Measurements from ENCODE around the gene SLC2A5. TPM values are rescaled to one million over a fixed set of nuclear protein-coding genes. Genes with fewer than 3 reads are reported as not detected.
A peak's percentile ranks its signal among the peaks of the same experiment; 100 is the strongest.

SLC2A5 gene
- polyA plus RNA-seq, 3 donors = 0.75 to 1.3 (median 0.81) TPM

DNA sequence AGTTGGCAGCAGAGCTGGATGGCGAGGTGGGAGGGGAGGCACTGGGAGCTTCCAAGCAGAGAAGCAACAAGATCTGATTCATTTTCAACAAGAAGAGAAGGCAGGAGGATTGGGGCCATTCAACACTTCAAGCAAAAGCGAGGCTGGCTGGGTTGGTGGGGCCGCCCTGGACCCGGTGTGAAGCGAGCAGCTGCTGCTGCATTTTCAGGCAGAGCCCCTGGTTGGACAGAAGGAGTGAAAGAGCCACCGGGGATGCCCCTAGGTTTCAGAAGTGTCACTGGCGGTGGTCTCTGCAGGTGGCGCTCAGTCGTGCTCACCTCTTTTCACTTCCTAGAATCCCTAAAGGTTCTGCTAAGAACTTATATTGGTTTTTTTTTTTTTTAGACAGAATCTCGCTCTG is 61.2 kb downstream of the SLC2A5 start:
- TF ChIP-seq, protein P1, sequence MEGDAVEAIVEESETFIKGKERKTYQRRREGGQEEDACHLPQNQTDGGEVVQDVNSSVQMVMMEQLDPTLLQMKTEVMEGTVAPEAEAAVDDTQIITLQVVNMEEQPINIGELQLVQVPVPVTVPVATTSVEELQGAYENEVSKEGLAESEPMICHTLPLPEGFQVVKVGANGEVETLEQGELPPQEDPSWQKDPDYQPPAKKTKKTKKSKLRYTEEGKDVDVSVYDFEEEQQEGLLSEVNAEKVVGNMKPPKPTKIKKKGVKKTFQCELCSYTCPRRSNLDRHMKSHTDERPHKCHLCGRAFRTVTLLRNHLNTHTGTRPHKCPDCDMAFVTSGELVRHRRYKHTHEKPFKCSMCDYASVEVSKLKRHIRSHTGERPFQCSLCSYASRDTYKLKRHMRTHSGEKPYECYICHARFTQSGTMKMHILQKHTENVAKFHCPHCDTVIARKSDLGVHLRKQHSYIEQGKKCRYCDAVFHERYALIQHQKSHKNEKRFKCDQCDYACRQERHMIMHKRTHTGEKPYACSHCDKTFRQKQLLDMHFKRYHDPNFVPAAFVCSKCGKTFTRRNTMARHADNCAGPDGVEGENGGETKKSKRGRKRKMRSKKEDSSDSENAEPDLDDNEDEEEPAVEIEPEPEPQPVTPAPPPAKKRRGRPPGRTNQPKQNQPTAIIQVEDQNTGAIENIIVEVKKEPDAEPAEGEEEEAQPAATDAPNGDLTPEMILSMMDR (IDR thresholded peaks at IDR 0.05) = no peak
- Histone ChIP-seq H3K4me2 (replicated peaks; ENCODE audit: extremely low read depth, low read length, poor library complexity, severe bottlenecking) (peak overlapping the region; percentile 28), H2AFZ (ENCODE audit: insufficient read depth, low read depth, low read length, poor library complexity, severe bottlenecking) (no peak overlapping the region), H3K27me3 (ENCODE audit: control insufficient read depth in 2 of 2, insufficient read depth in 2 of 2, low read length in 2 of 2) (no peaks in the 10 kb centered on the region), H3K27ac (ENCODE audit: low read depth in 1 of 2, low read length in 2 of 2) (peak overlapping the region in 1 of 2 donors; percentile 14), H3K9ac (ENCODE audit: insufficient read depth, low read length, poor library complexity, severe bottlenecking) (no peak overlapping the region), H3K4me3 (replicated peaks in 1 of 3; ENCODE audit: low read depth in 2 of 3, low read length in 3 of 3) (peak overlapping the region in 1 of 3 experiments; percentile 13), H3K9me3 (replicated peaks in 1 of 2; ENCODE audit: control insufficient read depth in 1 of 2, insufficient read depth in 1 of 2, low read length in 2 of 2) (no peaks in the 10 kb centered on the region), H3K36me3 (replicated peaks in 1 of 2; ENCODE audit: control insufficient read depth in 1 of 2, insufficient read depth in 2 of 2, low read length in 2 of 2) (no peaks in the 10 kb centered on the region), H3K4me1 (ENCODE audit: control insufficient read depth in 1 of 2, insufficient read depth in 2 of 2, low read length in 2 of 2) (peaks cover 46 to 56% of the 10 kb centered on the region in 2 donors), H3K79me2 (ENCODE audit: insufficient read depth, low read length) (no peaks in the 10 kb centered on the region), H4K20me1 (ENCODE audit: insufficient read depth, low read length) (no peaks in the 10 kb centered on the region)
- H3K27ac Mint-ChIP-seq = no peak overlapping the region
- intact Hi-C loops (cut with micrococcal nuclease) = no loop called here
- H3K36me3 Mint-ChIP-seq = no peaks in the 10 kb centered on the region
- H3K4me1 Mint-ChIP-seq = peaks cover 54% of the 10 kb centered on the region
- 100% methylated on average over 5 of the region's 10 CpGs for WGBS (ENCODE audit: insufficient coverage)
- DNase-seq = no peak
- no peaks in the 10 kb centered on the region for H3K9me3 Mint-ChIP-seq
- peaks cover 1 to 9% (median 8%) of the 10 kb centered on the region in 3 donors for H3K27me3 Mint-ChIP-seq (ENCODE audit: low read depth in 3 of 3)
- no peak overlapping the region for H3K4me3 Mint-ChIP-seq

DNA sequence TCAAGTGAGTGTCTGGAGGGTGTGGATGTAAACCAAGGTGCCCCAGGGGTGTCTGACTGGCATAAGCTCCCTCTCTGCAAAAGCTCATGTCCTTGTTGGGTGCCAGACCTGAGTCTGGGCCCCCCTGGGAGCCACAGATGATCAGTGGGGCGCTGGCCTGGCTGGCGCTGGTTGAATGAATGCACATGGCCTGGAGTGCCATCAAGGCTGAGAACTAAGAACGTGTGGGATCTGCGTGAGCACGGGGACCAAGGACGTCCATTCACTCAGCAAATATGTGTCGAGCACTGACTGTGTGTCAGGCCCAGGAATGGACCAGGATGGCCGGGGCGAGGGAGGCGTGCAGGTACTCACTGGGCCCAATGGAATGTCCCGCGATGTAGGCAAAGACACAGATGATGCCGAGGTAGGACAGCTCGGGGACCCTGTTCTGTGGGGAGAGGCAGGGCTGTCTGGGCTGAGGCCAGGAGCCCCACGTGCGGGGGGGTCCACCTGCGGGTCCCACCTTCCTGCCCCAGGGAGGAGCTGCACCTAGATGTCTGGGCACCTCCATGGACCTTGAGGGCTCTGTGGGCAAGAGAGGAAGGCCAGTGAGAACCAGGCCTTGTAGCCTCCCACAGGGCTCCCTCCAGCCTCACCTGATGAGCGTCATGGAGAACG is 62.3 kb downstream of the SLC2A5 start:
- Mint-ChIP-seq H3K27ac (peak overlapping the region in 5 of 7 donors; percentile 19 to 85 (median 48)), H3K4me1 (peaks cover 53% of the 10 kb centered on the region), H3K27me3 (ENCODE audit: low read depth in 3 of 3) (peaks cover 1 to 9% (median 6%) of the 10 kb centered on the region in 3 donors), H3K4me3 (no peak overlapping the region), H3K36me3 (no peaks in the 10 kb centered on the region), H3K9me3 (no peaks in the 10 kb centered on the region)
- no peaks in the 10 kb centered on the region for H3K9me3 ChIP-seq (replicated peaks in 1 of 2; ENCODE audit: control insufficient read depth in 1 of 2, insufficient read depth in 1 of 2, low read length in 2 of 2)
- H3K27me3 ChIP-seq (ENCODE audit: control insufficient read depth in 2 of 2, insufficient read depth in 2 of 2, low read length in 2 of 2) = no peaks in the 10 kb centered on the region
- 96% methylated on average over 19 of the region's 19 CpGs for WGBS (ENCODE audit: insufficient coverage)
- TF ChIP-seq, protein P1 (IDR thresholded peaks at IDR 0.05) = no peak
- intact Hi-C loops (cut with micrococcal nuclease) = no loop called here
- no peaks in the 10 kb centered on the region for H3K79me2 ChIP-seq (ENCODE audit: insufficient read depth, low read length)
- no peak overlapping the region for H3K9ac ChIP-seq (ENCODE audit: insufficient read depth, low read length, poor library complexity, severe bottlenecking)
- H3K27ac ChIP-seq (ENCODE audit: low read depth in 1 of 2, low read length in 2 of 2) = no peak overlapping the region
- DNase-seq = no peak
- H2AFZ ChIP-seq (ENCODE audit: insufficient read depth, low read depth, low read length, poor library complexity, severe bottlenecking) = no peak overlapping the region
- H3K4me1 ChIP-seq (ENCODE audit: control insufficient read depth in 1 of 2, insufficient read depth in 2 of 2, low read length in 2 of 2) = peaks cover 43 to 52% of the 10 kb centered on the region in 2 donors
- H4K20me1 ChIP-seq (ENCODE audit: insufficient read depth, low read length) = no peaks in the 10 kb centered on the region
- no peak overlapping the region for H3K4me3 ChIP-seq (replicated peaks in 1 of 3; ENCODE audit: low read depth in 2 of 3, low read length in 3 of 3)
- peak overlapping the region; percentile 28 for H3K4me2 ChIP-seq (replicated peaks; ENCODE audit: extremely low read depth, low read length, poor library complexity, severe bottlenecking)
- H3K36me3 ChIP-seq (replicated peaks in 1 of 2; ENCODE audit: control insufficient read depth in 1 of 2, insufficient read depth in 2 of 2, low read length in 2 of 2) = no peaks in the 10 kb centered on the region
